GM06990 (cell line): ENCODE results near the gene UBAC2.

Experiments used
- DNase-seq: peaks from one replicate; pipeline ENCODE4 v3.0.0-alpha.2; 2011; ENCODE audit not compliant: insufficient read length; ENCODE audit errors: extremely low read depth
- H3K27me3 ChIP-seq: replicated peaks from 2 replicates; pipeline ENCODE4 v1.6.0; 2011; ENCODE audit warnings: low read length; ENCODE audit not compliant: control insufficient read depth, insufficient read depth
- H3K36me3 ChIP-seq: 2 replicates; pipeline ENCODE4 v1.5.1; 2011; ENCODE audit warnings: low read length; ENCODE audit not compliant: control insufficient read depth, insufficient read depth
- H3K4me3 ChIP-seq: replicated peaks from 2 replicates; pipeline ENCODE4 v1.5.1; 2011; ENCODE audit warnings: low read depth, mild to moderate bottlenecking, control low read depth, low read length
- TF ChIP-seq, protein P1 (sequence below): IDR thresholded peaks from 2 replicates; pipeline ENCODE4 v1.5.1; 2011; ENCODE audit warnings: low read length, control low read depth, mild to moderate bottlenecking, inconsistent platforms; ENCODE audit not compliant: insufficient read depth, poor library complexity, severe bottlenecking

UBAC2 gene

DNA sequence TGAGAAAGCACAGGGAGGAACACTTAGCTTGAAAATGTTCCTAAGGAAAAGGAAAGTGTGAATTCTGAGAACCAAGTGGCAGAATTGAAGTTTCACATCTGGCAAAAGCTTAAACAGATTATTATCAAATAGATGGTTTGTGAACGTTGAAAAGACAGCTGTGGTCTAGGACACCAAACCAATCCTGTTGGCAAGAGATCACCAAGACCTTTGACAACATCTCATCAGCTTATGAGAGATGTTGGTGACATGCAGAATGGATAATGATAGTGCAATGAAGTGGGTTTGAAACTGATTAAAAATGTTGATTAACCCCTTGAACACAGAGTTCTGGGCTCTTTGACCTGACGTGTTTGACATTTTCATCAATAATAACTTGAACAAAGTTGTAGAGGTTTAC is 181.1 kb downstream of the UBAC2 start:
- Histone ChIP-seq H3K27me3 (no peaks in the 10 kb centered on the region), H3K4me3 (no peak overlapping the region), H3K36me3 (no peaks in the 10 kb centered on the region)
- DNase-seq: no peak
- TF ChIP-seq, protein P1, sequence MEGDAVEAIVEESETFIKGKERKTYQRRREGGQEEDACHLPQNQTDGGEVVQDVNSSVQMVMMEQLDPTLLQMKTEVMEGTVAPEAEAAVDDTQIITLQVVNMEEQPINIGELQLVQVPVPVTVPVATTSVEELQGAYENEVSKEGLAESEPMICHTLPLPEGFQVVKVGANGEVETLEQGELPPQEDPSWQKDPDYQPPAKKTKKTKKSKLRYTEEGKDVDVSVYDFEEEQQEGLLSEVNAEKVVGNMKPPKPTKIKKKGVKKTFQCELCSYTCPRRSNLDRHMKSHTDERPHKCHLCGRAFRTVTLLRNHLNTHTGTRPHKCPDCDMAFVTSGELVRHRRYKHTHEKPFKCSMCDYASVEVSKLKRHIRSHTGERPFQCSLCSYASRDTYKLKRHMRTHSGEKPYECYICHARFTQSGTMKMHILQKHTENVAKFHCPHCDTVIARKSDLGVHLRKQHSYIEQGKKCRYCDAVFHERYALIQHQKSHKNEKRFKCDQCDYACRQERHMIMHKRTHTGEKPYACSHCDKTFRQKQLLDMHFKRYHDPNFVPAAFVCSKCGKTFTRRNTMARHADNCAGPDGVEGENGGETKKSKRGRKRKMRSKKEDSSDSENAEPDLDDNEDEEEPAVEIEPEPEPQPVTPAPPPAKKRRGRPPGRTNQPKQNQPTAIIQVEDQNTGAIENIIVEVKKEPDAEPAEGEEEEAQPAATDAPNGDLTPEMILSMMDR: no peak

DNA sequence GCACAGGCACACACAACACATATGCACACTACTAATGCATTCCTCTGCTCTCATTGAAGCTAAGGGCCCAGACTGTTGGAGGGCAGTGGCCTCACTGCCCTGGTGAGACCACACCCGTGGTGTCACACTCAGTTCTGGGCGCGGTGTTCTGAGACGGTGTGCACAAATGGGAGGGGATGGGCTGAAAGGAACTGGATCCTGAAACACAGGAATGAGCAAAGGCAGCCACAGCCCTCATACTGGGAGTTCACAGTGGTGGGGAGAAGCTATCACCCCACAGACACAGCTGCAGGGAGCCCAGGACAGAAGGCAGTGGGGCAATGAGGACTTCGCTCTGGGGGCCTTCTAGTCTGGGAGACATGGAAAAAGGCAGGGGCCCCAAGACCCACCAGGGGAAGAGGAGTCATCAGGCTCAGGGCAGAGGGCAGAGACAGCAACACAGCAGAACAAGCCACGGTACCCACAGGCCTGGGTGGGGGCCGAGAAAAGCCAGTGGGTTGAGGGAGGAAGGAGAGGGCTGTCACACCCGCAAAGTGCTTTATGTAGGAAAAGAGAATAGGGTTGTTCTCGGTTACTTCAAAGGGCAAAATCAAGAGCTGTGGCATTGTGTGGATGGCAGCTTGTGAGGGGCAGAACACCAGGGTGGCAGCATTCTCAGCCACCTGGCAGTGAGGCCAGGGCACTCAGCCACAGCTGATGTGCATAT is 181.9 kb downstream of the UBAC2 start:
- Histone ChIP-seq H3K4me3 (no peak overlapping the region), H3K27me3 (no peaks in the 10 kb centered on the region), H3K36me3 (no peaks in the 10 kb centered on the region)
- no peak for DNase-seq
- TF ChIP-seq, protein P1: no peak

DNA sequence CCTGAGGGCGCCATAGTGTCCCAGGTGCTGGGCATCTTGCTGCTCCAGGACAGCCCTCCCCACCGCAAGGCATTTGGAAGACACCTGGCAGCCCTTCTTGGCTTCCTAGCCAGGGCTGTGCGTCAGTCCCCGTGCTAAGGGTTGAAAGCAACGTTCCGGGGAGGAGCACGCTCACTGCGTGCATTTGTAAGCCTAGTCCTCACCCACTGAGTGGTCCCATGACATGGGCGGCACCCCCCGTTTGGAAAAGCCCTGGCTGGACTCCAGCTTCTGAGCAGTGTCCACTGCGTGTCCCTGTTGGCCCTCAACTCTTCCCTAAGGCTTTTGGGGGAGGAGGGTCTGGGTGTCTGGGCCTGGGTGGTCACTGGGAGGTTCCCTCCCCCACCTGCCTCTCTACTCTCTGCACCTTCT is 182.9 kb downstream of the UBAC2 start:
- no peaks in the 10 kb centered on the region for H3K27me3 ChIP-seq
- TF ChIP-seq, protein P1: no peak
- H3K36me3 ChIP-seq: no peaks in the 10 kb centered on the region
- no peak for DNase-seq
- H3K4me3 ChIP-seq: no peak overlapping the region

DNA sequence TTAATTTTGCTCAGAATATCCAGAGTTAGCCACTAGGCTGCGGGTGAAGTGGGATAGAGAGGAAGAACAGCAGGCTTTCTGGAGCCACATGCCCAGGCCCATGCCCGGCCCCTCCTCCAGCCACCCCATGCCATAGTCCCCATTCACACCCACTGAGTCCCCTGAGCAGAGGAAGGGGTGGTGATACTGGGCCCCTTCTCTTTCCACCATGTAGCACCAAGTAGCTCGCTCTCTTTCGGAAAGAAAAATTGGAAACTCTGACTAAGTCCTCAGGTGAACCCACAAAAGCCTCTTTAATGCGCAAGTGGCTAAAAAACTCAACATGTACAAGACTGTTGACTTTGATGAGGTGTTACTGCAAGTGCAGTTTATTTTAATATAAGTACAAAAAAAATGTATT is 183.3 kb downstream of the UBAC2 start:
- DNase-seq: no peak
- Histone ChIP-seq H3K4me3 (no peak overlapping the region), H3K36me3 (no peaks in the 10 kb centered on the region), H3K27me3 (no peaks in the 10 kb centered on the region)
- TF ChIP-seq, protein P1: no peak

DNA sequence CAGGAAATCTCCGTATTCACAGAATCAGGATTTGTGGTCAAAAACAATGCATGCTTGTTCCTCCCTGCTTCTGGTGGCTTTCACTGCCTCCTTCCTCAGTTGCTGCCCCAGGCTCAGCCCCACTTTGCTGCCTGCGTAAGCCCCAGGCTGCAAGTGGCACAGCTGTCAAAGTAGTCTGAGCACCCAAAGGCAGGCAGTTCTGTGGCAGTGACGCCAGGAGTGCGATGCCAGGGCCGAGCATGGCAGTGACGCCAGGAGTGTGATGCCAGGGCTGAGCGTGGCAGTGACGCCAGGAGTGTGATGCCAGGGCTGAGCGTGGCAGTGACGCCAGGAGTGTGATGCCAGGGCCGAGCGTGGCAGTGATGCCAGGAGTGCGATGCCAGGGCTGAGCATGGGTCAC is 183.8 kb downstream of the UBAC2 start:
- H3K27me3 ChIP-seq: no peaks in the 10 kb centered on the region
- H3K4me3 ChIP-seq: no peak overlapping the region
- TF ChIP-seq, protein P1: no peak
- H3K36me3 ChIP-seq: no peaks in the 10 kb centered on the region
- no peak for DNase-seq

DNA sequence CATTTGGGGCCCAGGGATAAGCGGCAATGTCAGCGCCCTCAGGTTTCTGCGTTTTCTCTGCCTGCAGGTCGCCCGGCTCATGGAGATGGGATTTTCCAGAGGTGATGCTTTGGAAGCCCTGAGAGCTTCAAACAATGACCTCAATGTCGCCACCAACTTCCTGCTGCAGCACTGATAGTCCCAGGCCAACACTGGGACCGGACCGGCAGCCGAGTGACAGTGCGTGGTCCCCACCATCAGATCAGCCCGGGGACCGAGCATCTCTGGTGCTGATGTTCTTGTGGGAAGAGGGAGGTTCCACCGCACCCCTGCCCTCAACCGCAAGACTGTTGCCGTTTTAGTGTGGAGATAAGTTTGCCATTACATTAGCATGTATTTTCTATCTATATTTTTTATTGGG is 184.5 kb downstream of the UBAC2 start:
- DNase-seq: no peak
- no peak overlapping the region for H3K4me3 ChIP-seq
- no peaks in the 10 kb centered on the region for H3K36me3 ChIP-seq

More for the DNA sequence above, 184.5 kb downstream of the UBAC2 start:
- H3K27me3 ChIP-seq: no peaks in the 10 kb centered on the region
- TF ChIP-seq, protein P1: no peak
